ENCODE data around the gene SGF29.

DNA sequence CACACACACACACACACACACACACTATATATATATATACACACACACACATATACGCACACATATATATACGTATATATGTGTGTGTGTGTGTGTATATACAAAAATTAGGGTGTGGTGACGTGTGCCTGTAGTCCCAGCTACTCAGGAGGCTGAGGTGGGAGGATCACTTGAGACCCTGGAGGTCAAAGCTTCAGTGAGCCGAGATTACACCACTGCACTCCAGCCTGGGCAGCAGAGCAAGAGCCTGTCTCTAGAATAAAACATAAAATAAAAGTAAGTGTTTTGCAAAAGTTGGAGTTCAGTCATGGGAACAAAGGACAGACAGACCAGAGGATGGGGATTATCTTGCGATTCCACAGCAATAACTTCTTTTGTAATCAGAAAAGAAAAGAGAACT, 25.7 kb upstream of the SGF29 start:
- TF ChIP-seq EZH2 (IDR thresholded peaks at IDR 0.05; ENCODE audit: low read length, unreplicated experiment) (no peak), CTCF (conservative IDR thresholded peaks at IDR 0.05; ENCODE audit: low read depth, low read length) (no peak), EZH2phosphoT487 (IDR thresholded peaks at IDR 0.05; ENCODE audit: borderline replicate concordance, low read length) (no peak)
